ENCODE results near the gene IL2RG. TPM values are rescaled to one million over a fixed set of nuclear protein-coding genes. Genes with fewer than 3 reads are reported as not detected.

Gene IL2RG
- total RNA-seq, 1 donor from 2014 or later = 8.9 TPM

GRCh38 chrX:71107762-71108360 lies 3.5 kb downstream of the IL2RG start:
- DNase-seq (ENCODE audit: low spot score) = no peak

GRCh38 chrX:71107245-71107644 lies 4.1 kb downstream of the IL2RG start:
- no peak for DNase-seq (ENCODE audit: low spot score)

GRCh38 chrX:71106427-71106826 lies 5.0 kb downstream of the IL2RG start, which contains the start of gene CXorf65:
TSS of gene CXorf65 (minus strand) at chrX:71106740. CDS start at chrX:71106556, 184 bp downstream.
- no peak for DNase-seq (ENCODE audit: low spot score)

GRCh38 chrX:71105628-71106027 lies 5.7 kb downstream of the IL2RG start:
- no peak for DNase-seq (ENCODE audit: low spot score)

GRCh38 chrX:71103110-71103983 lies 8.0 kb downstream of the IL2RG start:
- peak; percentile 36 for DNase-seq (ENCODE audit: low spot score)

- no peak for DNase-seq (ENCODE audit: low spot score)
Measured at GRCh38 chrX:71102292-71102691, 9.1 kb downstream of the IL2RG start.

- no peak for DNase-seq (ENCODE audit: low spot score)
Measured at GRCh38 chrX:71100581-71101505, 10.5 kb downstream of the IL2RG start.

GRCh38 chrX:71099736-71100135 lies 11.6 kb downstream of the IL2RG start:
- DNase-seq (ENCODE audit: low spot score) = no peak

- no peak for DNase-seq (ENCODE audit: low spot score)
Measured at GRCh38 chrX:71098951-71099506, 12.3 kb downstream of the IL2RG start.

GRCh38 chrX:71098302-71098701 lies 13.1 kb downstream of the IL2RG start:
- DNase-seq (ENCODE audit: low spot score) = peak; percentile 44

GRCh38 chrX:71096760-71097032 lies 14.7 kb downstream of the IL2RG start:
- DNase-seq (ENCODE audit: low spot score) = no peak

- no peak for DNase-seq (ENCODE audit: low spot score)
Measured at GRCh38 chrX:71095981-71096759, 15.2 kb downstream of the IL2RG start.

GRCh38 chrX:71095555-71095980 lies 15.8 kb downstream of the IL2RG start, which contains the start of gene FOXO4:
TSS of gene FOXO4 (plus strand) at chrX:71095851. CDS start at chrX:71096529, 678 bp downstream.
- DNase-seq (ENCODE audit: low spot score) = peak; percentile 92

- no peak for DNase-seq (ENCODE audit: low spot score)
Measured at GRCh38 chrX:71095033-71095432, 16.3 kb downstream of the IL2RG start.

- DNase-seq (ENCODE audit: low spot score) = no peak
Measured at GRCh38 chrX:71091263-71091662, 20.1 kb downstream of the IL2RG start.

GRCh38 chrX:71085900-71086299 lies 25.5 kb downstream of the IL2RG start:
- DNase-seq (ENCODE audit: low spot score) = no peak

GRCh38 chrX:71082822-71083221 lies 28.6 kb downstream of the IL2RG start:
- no peak for DNase-seq (ENCODE audit: low spot score)

GRCh38 chrX:71082124-71082647 lies 29.2 kb downstream of the IL2RG start:
- no peak for DNase-seq (ENCODE audit: low spot score)

- DNase-seq (ENCODE audit: low spot score) = no peak
Measured at GRCh38 chrX:71081330-71082123, 29.9 kb downstream of the IL2RG start.

- no peak for DNase-seq (ENCODE audit: low spot score)
Measured at GRCh38 chrX:71070531-71070930, 40.8 kb downstream of the IL2RG start.
